Neural progenitor cell (in vitro differentiated cells): ENCODE data around the gene CRYBG3. TPM values are rescaled to one million over a fixed set of nuclear protein-coding genes. Genes with fewer than 3 reads are reported as not detected.

Experiments used
- DNase-seq: peaks from one replicate; pipeline ENCODE4 v3.0.0-alpha.2; 2016; ENCODE audit warnings: low spot score
- H2AFZ ChIP-seq: fragments of 200-600 bp; sonication (generic); replicated peaks from 2 replicates; pipeline ENCODE4 v1.6.1; 2016; ENCODE audit warnings: antibody characterized with exemption
- H3F3A ChIP-seq: fragments of 200-600 bp; sonication (generic); 2 replicates; pipeline ENCODE4 v1.6.1; 2016; ENCODE audit warnings: antibody characterized with exemption, low read depth
- H3K27ac ChIP-seq: fragments of 200-600 bp; sonication (generic); 2 replicates; pipeline ENCODE4 v1.5.1; 2016; ENCODE audit warnings: mild to moderate bottlenecking
- H3K27me3 ChIP-seq: fragments of 200-600 bp; sonication (generic); 2 replicates; pipeline ENCODE4 v1.6.1; 2016; ENCODE audit warnings: mild to moderate bottlenecking, moderate library complexity
- H3K36me3 ChIP-seq: fragments of 200-600 bp; sonication (generic); 2 replicates; pipeline ENCODE4 v1.5.1; 2016
- H3K4me1 ChIP-seq: fragments of 200-600 bp; sonication (generic); 2 replicates; pipeline ENCODE4 v1.6.1; 2016; ENCODE audit warnings: mixed run types
- H3K4me2 ChIP-seq: fragments of 200-600 bp; sonication (generic); 2 replicates; pipeline ENCODE4 v1.6.1; 2016
- H3K4me3 ChIP-seq: fragments of 200-600 bp; sonication (generic); 2 replicates; pipeline ENCODE4 v1.5.1; 2016
- H3K79me2 ChIP-seq: fragments of 200-600 bp; sonication (generic); 2 replicates; pipeline ENCODE4 v1.6.1; 2016; ENCODE audit warnings: low read depth
- H3K9ac ChIP-seq: fragments of 200-600 bp; sonication (generic); 2 replicates; pipeline ENCODE4 v1.6.1; 2016
- H3K9me3 ChIP-seq: fragments of 200-600 bp; sonication (generic); 2 replicates; pipeline ENCODE4 v1.5.1; 2016; ENCODE audit warnings: low read depth
- H4K20me1 ChIP-seq: fragments of 200-600 bp; sonication (generic); 2 replicates; pipeline ENCODE4 v1.6.1; 2016; ENCODE audit warnings: low read depth
- H3K27ac Mint-ChIP-seq: 3 replicates; pipeline ENCODE4 v1.8.0; 2021; ENCODE audit warnings: mixed read lengths
- H3K27me3 Mint-ChIP-seq: 2 replicates; pipeline ENCODE4 v1.8.0; 2022; ENCODE audit warnings: low read depth, mild to moderate bottlenecking, inconsistent platforms, moderate library complexity, mixed read lengths; ENCODE audit not compliant: insufficient read depth
- H3K36me3 Mint-ChIP-seq: 3 replicates; pipeline ENCODE4 v1.8.0; 2021; ENCODE audit warnings: mixed read lengths
- H3K4me1 Mint-ChIP-seq: 3 replicates; pipeline ENCODE4 v1.8.0; 2021; ENCODE audit warnings: mixed read lengths
- H3K4me3 Mint-ChIP-seq: 3 replicates; pipeline ENCODE4 v1.8.0; 2021; ENCODE audit warnings: mild to moderate bottlenecking, moderate library complexity, mixed read lengths
- H3K9me3 Mint-ChIP-seq: 3 replicates; pipeline ENCODE4 v1.8.0; 2020; ENCODE audit warnings: mixed read lengths
- CTCF ChIP-seq: fragments of 200-600 bp; sonication (generic); IDR thresholded peaks from 2 replicates; pipeline ENCODE4 v1.5.1; 2017; ENCODE audit warnings: antibody characterized with exemption, mild to moderate bottlenecking
- EZH2 ChIP-seq: fragments of 200-600 bp; sonication (generic); IDR thresholded peaks from 2 replicates; pipeline ENCODE4 v1.6.1; 2017; ENCODE audit warnings: antibody characterized with exemption, mild to moderate bottlenecking, moderate library complexity
- EZH2phosphoT487 ChIP-seq: fragments of 200-600 bp; sonication (generic); IDR thresholded peaks from 2 replicates; pipeline ENCODE4 v1.6.1; 2017; ENCODE audit warnings: antibody characterized with exemption
- total RNA-seq: library from RNA; depleted of rRNA; stranded (reverse); fragments of >200 nt; gene quantifications from 2 replicates; pipeline ENCODE4 v1.2.3, GENCODE V29; 2015; ENCODE audit warnings: low replicate concordance

CRYBG3 gene
- total RNA-seq, 1 donor from 2014 or later = 12.3 TPM

- Histone ChIP-seq H3K4me3 (no peak overlapping the region), H3F3A (no peaks in the 10 kb centered on the region), H2AFZ (no peak overlapping the region), H3K36me3 (no peaks in the 10 kb centered on the region), H3K79me2 (no peaks in the 10 kb centered on the region), H3K27me3 (no peaks in the 10 kb centered on the region), H3K9me3 (no peaks in the 10 kb centered on the region), H4K20me1 (no peaks in the 10 kb centered on the region), H3K4me2 (no peak overlapping the region), H3K9ac (no peak overlapping the region), H3K4me1 (no peaks in the 10 kb centered on the region), H3K27ac (no peak overlapping the region)
- TF ChIP-seq EZH2phosphoT487 (no peak), CTCF (no peak), EZH2 (no peak)
- no peak overlapping the region for H3K27ac Mint-ChIP-seq
- no peaks in the 10 kb centered on the region for H3K27me3 Mint-ChIP-seq
- H3K36me3 Mint-ChIP-seq = no peaks in the 10 kb centered on the region
- no peak for DNase-seq
- H3K9me3 Mint-ChIP-seq = no peaks in the 10 kb centered on the region
- H3K4me1 Mint-ChIP-seq = peaks cover 3% of the 10 kb centered on the region
- no peak overlapping the region for H3K4me3 Mint-ChIP-seq
These were observed 73.4 kb downstream of the CRYBG3 start for GRCh38 chr3:97895216-97895615.

- H2AFZ ChIP-seq = no peak overlapping the region
- peaks cover 3% of the 10 kb centered on the region for H3K4me1 Mint-ChIP-seq
- H3K36me3 Mint-ChIP-seq = no peaks in the 10 kb centered on the region
- no peak for DNase-seq
- no peaks in the 10 kb centered on the region for H3K9me3 Mint-ChIP-seq
- H3F3A ChIP-seq = no peaks in the 10 kb centered on the region
- no peaks in the 10 kb centered on the region for H3K4me1 ChIP-seq
- H3K36me3 ChIP-seq = no peaks in the 10 kb centered on the region
- no peak for TF ChIP-seq EZH2phosphoT487
- no peak for TF ChIP-seq CTCF
- TF ChIP-seq EZH2 = no peak
- no peaks in the 10 kb centered on the region for H4K20me1 ChIP-seq
- H3K79me2 ChIP-seq = no peaks in the 10 kb centered on the region
- no peak overlapping the region for H3K9ac ChIP-seq
- H3K27me3 ChIP-seq = no peaks in the 10 kb centered on the region
- no peak overlapping the region for H3K4me2 ChIP-seq
- H3K4me3 Mint-ChIP-seq = no peak overlapping the region
- no peak overlapping the region for H3K27ac ChIP-seq
- no peak overlapping the region for H3K4me3 ChIP-seq
- H3K27me3 Mint-ChIP-seq = no peaks in the 10 kb centered on the region
- H3K27ac Mint-ChIP-seq = no peak overlapping the region
- H3K9me3 ChIP-seq = no peaks in the 10 kb centered on the region
These were observed 74.3 kb downstream of the CRYBG3 start for GRCh38 chr3:97896129-97896528.

GRCh38 chr3:97896547-97896946 lies 74.7 kb downstream of the CRYBG3 start:
- H3K4me3 ChIP-seq = no peak overlapping the region
- Mint-ChIP-seq H3K4me1 (peaks cover 3% of the 10 kb centered on the region), H3K27ac (no peak overlapping the region), H3K4me3 (no peak overlapping the region), H3K27me3 (no peaks in the 10 kb centered on the region), H3K9me3 (no peaks in the 10 kb centered on the region), H3K36me3 (no peaks in the 10 kb centered on the region)
- no peak overlapping the region for H3K9ac ChIP-seq
- H3K79me2 ChIP-seq = no peaks in the 10 kb centered on the region
- DNase-seq = no peak
- no peak overlapping the region for H3K4me2 ChIP-seq
- H3K27me3 ChIP-seq = no peaks in the 10 kb centered on the region
- no peaks in the 10 kb centered on the region for H4K20me1 ChIP-seq
- no peaks in the 10 kb centered on the region for H3K4me1 ChIP-seq
- no peak overlapping the region for H2AFZ ChIP-seq
- no peaks in the 10 kb centered on the region for H3K9me3 ChIP-seq
- H3F3A ChIP-seq = no peaks in the 10 kb centered on the region
- H3K27ac ChIP-seq = no peak overlapping the region
- no peak for TF ChIP-seq CTCF
- TF ChIP-seq EZH2phosphoT487 = no peak
- no peaks in the 10 kb centered on the region for H3K36me3 ChIP-seq

- Mint-ChIP-seq H3K9me3 (no peaks in the 10 kb centered on the region), H3K4me3 (no peak overlapping the region), H3K36me3 (no peaks in the 10 kb centered on the region), H3K4me1 (peaks cover 3% of the 10 kb centered on the region), H3K27me3 (no peaks in the 10 kb centered on the region), H3K27ac (no peak overlapping the region)
- Histone ChIP-seq H3K4me1 (no peaks in the 10 kb centered on the region), H3K9me3 (no peaks in the 10 kb centered on the region), H3K79me2 (no peaks in the 10 kb centered on the region), H3K4me2 (no peak overlapping the region), H3K27me3 (no peaks in the 10 kb centered on the region), H3K36me3 (no peaks in the 10 kb centered on the region), H4K20me1 (no peaks in the 10 kb centered on the region), H3F3A (no peaks in the 10 kb centered on the region), H3K4me3 (no peak overlapping the region), H3K27ac (no peak overlapping the region), H3K9ac (no peak overlapping the region), H2AFZ (no peak overlapping the region)
- no peak for DNase-seq
- no peak for TF ChIP-seq EZH2phosphoT487
- no peak for TF ChIP-seq CTCF
- TF ChIP-seq EZH2 = no peak
These were observed 77.5 kb downstream of the CRYBG3 start for GRCh38 chr3:97899331-97899730.
